NB4 (cell line): ENCODE measurements around the gene NUDC.
A peak's percentile ranks its signal among the peaks of the same experiment; 100 is the strongest.
"Not testable (repeated sequence)": the region's sequence is repeated elsewhere in the genome, so short reads cannot be mapped to it uniquely, and the experiment has no call there.

Experiments
- DNase-seq: peaks from one replicate; pipeline ENCODE4 v3.0.0; 2010; ENCODE audit warnings: low read depth
- H3K4me3 ChIP-seq: one replicate; pipeline ENCODE4 v1.5.1; 2011; ENCODE audit warnings: mild to moderate bottlenecking, low read depth, low read length, moderate library complexity
- CTCF ChIP-seq: IDR thresholded peaks from one replicate; pipeline ENCODE4 v1.5.1; 2012; ENCODE audit warnings: low read depth, low read length
- MAX ChIP-seq: IDR thresholded peaks from 2 replicates; pipeline ENCODE4 v1.6.1; 2011; ENCODE audit warnings: low read depth, low read length
- MYC ChIP-seq: IDR thresholded peaks from 2 replicates; pipeline ENCODE4 v1.6.1; 2011; ENCODE audit warnings: low read depth, low read length
- POLR2A ChIP-seq: IDR thresholded peaks from 2 replicates; pipeline ENCODE4 v1.6.1; 2011; ENCODE audit warnings: mild to moderate bottlenecking; ENCODE audit not compliant: insufficient read length; ENCODE audit errors: extremely low read depth

The NUDC gene

GRCh38 chr1:26945728-26946127 is 24.2 kb downstream of the NUDC start:
- TF ChIP-seq MYC = no peak
- TF ChIP-seq MAX = no peak
- TF ChIP-seq CTCF = no peak
- TF ChIP-seq POLR2A = no peak
- DNase-seq = no peak

GRCh38 chr1:26946270-26946669 is 24.7 kb downstream of the NUDC start:
- no peak for DNase-seq
- no peak for TF ChIP-seq MAX
- no peak for TF ChIP-seq POLR2A
- TF ChIP-seq CTCF = no peak
- no peak for TF ChIP-seq MYC
- no peak overlapping the region for H3K4me3 ChIP-seq

More at GRCh38 chr1:26945728-26946127, 24.2 kb downstream of the NUDC start:
- H3K4me3 ChIP-seq = no peak overlapping the region

GRCh38 chr1:26948725-26949057 is 27.1 kb downstream of the NUDC start:
- not testable (repeated sequence) for H3K4me3 ChIP-seq, DNase-seq

GRCh38 chr1:26949266-26949925 is 27.9 kb downstream of the NUDC start:
- no peak for TF ChIP-seq MAX
- no peak for TF ChIP-seq POLR2A
- TF ChIP-seq MYC = no peak
- TF ChIP-seq CTCF = no peak
- DNase-seq = no peak
- H3K4me3 ChIP-seq = no peak overlapping the region

- no peak overlapping the region for H3K4me3 ChIP-seq
- TF ChIP-seq CTCF (no peak), POLR2A (no peak), MAX (no peak), MYC (no peak)
- no peak for DNase-seq
Measured at GRCh38 chr1:26949926-26950319, 28.4 kb downstream of the NUDC start.

- peak; percentile 53 for DNase-seq
- no peak overlapping the region for H3K4me3 ChIP-seq
- no peak for TF ChIP-seq MAX
Measured at GRCh38 chr1:26950602-26951001, 29.1 kb downstream of the NUDC start.

- DNase-seq = no peak
- no peak overlapping the region for H3K4me3 ChIP-seq
- TF ChIP-seq MYC (no peak), POLR2A (no peak), MAX (no peak)
Measured at GRCh38 chr1:26951216-26951615, 29.7 kb downstream of the NUDC start.
